ENCODE data around the gene SMPD3.

The SMPD3 gene

GRCh38 chr16:68362262-68362913, 85.9 kb downstream of the SMPD3 start:
- Histone ChIP-seq H3K9ac (ENCODE audit: low read depth, low read length) (no peak overlapping the region), H3K4me1 (ENCODE audit: control insufficient read depth, insufficient read depth, low read length) (peaks cover 4% of the 10 kb centered on the region), H3K4me3 (ENCODE audit: low read depth, low read length) (no peak overlapping the region), H3K9me3 (ENCODE audit: control insufficient read depth, insufficient read depth, low read length) (no peaks in the 10 kb centered on the region), H3K27me3 (ENCODE audit: control insufficient read depth, insufficient read depth, low read length) (no peaks in the 10 kb centered on the region), H3K36me3 (ENCODE audit: control insufficient read depth, insufficient read depth, low read length) (peaks cover 11% of the 10 kb centered on the region)

DNA sequence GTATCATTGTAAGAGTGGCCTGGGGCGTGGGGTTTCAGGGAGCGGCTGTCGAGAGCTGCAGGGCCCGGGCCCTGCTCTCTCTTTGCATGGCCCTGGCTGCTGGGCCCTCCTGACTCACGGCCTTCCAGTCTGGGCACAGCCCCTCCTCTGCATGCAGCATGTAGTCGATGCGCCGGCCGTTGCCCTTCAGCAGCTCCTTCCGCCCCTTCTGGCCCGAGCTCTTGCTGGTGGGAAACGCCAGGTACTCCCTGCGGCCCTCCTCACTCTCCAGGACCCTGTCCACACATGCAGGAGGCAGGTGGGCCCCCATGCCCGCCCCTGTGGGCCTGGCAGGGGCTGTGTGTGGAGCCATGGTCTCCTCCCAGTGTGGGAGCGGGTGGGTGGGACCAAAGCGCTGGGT, 86.8 kb downstream of the SMPD3 start:
- H3K4me1 ChIP-seq (ENCODE audit: control insufficient read depth, insufficient read depth, low read length) = peaks cover 4% of the 10 kb centered on the region
- H3K36me3 ChIP-seq (ENCODE audit: control insufficient read depth, insufficient read depth, low read length) = peaks cover 11% of the 10 kb centered on the region
- H3K4me3 ChIP-seq (ENCODE audit: low read depth, low read length) = no peak overlapping the region
- no peak overlapping the region for H3K9ac ChIP-seq (ENCODE audit: low read depth, low read length)
- no peaks in the 10 kb centered on the region for H3K9me3 ChIP-seq (ENCODE audit: control insufficient read depth, insufficient read depth, low read length)
- no peaks in the 10 kb centered on the region for H3K27me3 ChIP-seq (ENCODE audit: control insufficient read depth, insufficient read depth, low read length)

DNA sequence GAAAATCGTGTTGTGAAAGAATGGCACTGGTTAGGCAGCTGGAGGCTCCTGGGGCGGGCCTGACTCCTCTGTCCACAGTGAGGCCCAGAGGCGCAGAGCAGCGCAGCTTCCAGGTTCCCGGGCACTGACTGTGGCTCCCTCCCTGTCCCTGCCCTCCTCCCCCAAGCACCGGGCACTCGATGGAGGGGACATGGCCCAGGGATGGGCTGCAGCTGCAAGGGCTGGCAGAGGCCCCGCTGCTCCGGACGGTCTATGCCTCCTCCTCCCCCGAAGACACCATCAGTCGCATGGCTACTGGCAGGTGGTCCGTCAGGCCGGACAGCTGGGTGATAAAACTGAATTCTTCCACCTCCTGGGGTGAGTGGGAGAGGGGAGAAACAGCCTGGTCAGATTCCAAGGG, 87.4 kb downstream of the SMPD3 start:
- Histone ChIP-seq H3K36me3 (ENCODE audit: control insufficient read depth, insufficient read depth, low read length) (peaks cover 14% of the 10 kb centered on the region), H3K4me1 (ENCODE audit: control insufficient read depth, insufficient read depth, low read length) (peaks cover 4% of the 10 kb centered on the region), H3K27me3 (ENCODE audit: control insufficient read depth, insufficient read depth, low read length) (no peaks in the 10 kb centered on the region), H3K4me3 (ENCODE audit: low read depth, low read length) (no peak overlapping the region), H3K9ac (ENCODE audit: low read depth, low read length) (no peak overlapping the region), H3K9me3 (ENCODE audit: control insufficient read depth, insufficient read depth, low read length) (no peaks in the 10 kb centered on the region)

DNA sequence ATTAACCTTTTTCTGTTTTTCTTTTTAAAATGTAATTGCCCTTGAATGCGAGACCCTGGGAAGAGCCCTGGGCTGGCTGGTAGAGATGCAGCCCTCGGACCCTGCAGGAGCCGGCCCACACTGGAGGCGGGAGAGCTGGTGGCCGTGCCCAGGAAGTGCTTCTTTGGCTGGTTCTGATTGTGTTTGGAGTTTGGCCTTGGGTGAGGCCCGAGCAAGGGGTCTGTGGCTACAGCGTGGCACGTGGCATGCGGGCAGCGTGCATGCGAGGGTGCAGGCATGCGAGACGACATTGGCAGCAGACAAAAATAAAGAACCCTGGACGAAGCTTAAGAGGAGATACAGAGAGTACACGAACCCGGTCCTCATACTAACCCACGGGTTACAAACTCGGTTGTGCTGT, 87.8 kb downstream of the SMPD3 start:
- Histone ChIP-seq H3K36me3 (ENCODE audit: control insufficient read depth, insufficient read depth, low read length) (peaks cover 17% of the 10 kb centered on the region), H3K4me3 (ENCODE audit: low read depth, low read length) (no peak overlapping the region), H3K9ac (ENCODE audit: low read depth, low read length) (no peak overlapping the region), H3K4me1 (ENCODE audit: control insufficient read depth, insufficient read depth, low read length) (peaks cover 4% of the 10 kb centered on the region), H3K27me3 (ENCODE audit: control insufficient read depth, insufficient read depth, low read length) (no peaks in the 10 kb centered on the region), H3K9me3 (ENCODE audit: control insufficient read depth, insufficient read depth, low read length) (no peaks in the 10 kb centered on the region)

GRCh38 chr16:68359398-68360191, 88.7 kb downstream of the SMPD3 start:
- H3K4me3 ChIP-seq (ENCODE audit: low read depth, low read length) = no peak overlapping the region
- H3K9me3 ChIP-seq (ENCODE audit: control insufficient read depth, insufficient read depth, low read length) = no peaks in the 10 kb centered on the region
- no peak overlapping the region for H3K9ac ChIP-seq (ENCODE audit: low read depth, low read length)
- H3K36me3 ChIP-seq (ENCODE audit: control insufficient read depth, insufficient read depth, low read length) = peaks cover 25% of the 10 kb centered on the region
- H3K4me1 ChIP-seq (ENCODE audit: control insufficient read depth, insufficient read depth, low read length) = peaks cover 4% of the 10 kb centered on the region
- no peaks in the 10 kb centered on the region for H3K27me3 ChIP-seq (ENCODE audit: control insufficient read depth, insufficient read depth, low read length)

- no peak overlapping the region for H3K4me3 ChIP-seq (ENCODE audit: low read depth, low read length)
- peaks cover 32% of the 10 kb centered on the region for H3K36me3 ChIP-seq (ENCODE audit: control insufficient read depth, insufficient read depth, low read length)
- no peaks in the 10 kb centered on the region for H3K27me3 ChIP-seq (ENCODE audit: control insufficient read depth, insufficient read depth, low read length)
- H3K9me3 ChIP-seq (ENCODE audit: control insufficient read depth, insufficient read depth, low read length) = no peaks in the 10 kb centered on the region
- no peaks in the 10 kb centered on the region for H3K4me1 ChIP-seq (ENCODE audit: control insufficient read depth, insufficient read depth, low read length)
- H3K9ac ChIP-seq (ENCODE audit: low read depth, low read length) = no peak overlapping the region
Observed at GRCh38 chr16:68358951-68359350, 89.4 kb downstream of the SMPD3 start.

DNA sequence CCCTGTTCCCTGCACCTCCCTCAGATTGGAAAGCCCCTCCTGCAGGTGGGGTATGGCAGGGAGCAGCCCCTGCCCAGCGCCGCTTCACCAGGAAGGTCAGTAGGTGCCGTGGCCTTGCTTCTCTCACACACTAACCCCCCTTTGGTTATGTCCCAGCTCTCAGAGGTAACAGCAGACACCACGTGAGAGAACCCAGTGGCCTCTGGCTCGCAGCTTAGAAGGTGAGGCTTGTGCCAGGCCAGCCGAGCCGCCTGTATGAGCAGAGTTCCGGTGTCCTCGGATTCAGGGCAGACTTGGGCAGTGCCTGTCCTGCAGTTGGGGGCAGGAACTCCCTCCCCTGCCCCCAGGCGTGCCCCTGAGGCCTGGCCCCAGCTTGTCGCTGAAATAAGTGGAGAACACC, 90.4 kb downstream of the SMPD3 start:
- Histone ChIP-seq H3K36me3 (ENCODE audit: control insufficient read depth, insufficient read depth, low read length) (peaks cover 41% of the 10 kb centered on the region), H3K27me3 (ENCODE audit: control insufficient read depth, insufficient read depth, low read length) (no peaks in the 10 kb centered on the region), H3K4me3 (ENCODE audit: low read depth, low read length) (no peak overlapping the region), H3K9ac (ENCODE audit: low read depth, low read length) (no peak overlapping the region), H3K9me3 (ENCODE audit: control insufficient read depth, insufficient read depth, low read length) (no peaks in the 10 kb centered on the region), H3K4me1 (ENCODE audit: control insufficient read depth, insufficient read depth, low read length) (no peaks in the 10 kb centered on the region)

GRCh38 chr16:68357521-68357922, 90.8 kb downstream of the SMPD3 start:
- Histone ChIP-seq H3K36me3 (ENCODE audit: control insufficient read depth, insufficient read depth, low read length) (peaks cover 41% of the 10 kb centered on the region), H3K9ac (ENCODE audit: low read depth, low read length) (no peak overlapping the region), H3K9me3 (ENCODE audit: control insufficient read depth, insufficient read depth, low read length) (no peaks in the 10 kb centered on the region), H3K4me1 (ENCODE audit: control insufficient read depth, insufficient read depth, low read length) (no peaks in the 10 kb centered on the region), H3K4me3 (ENCODE audit: low read depth, low read length) (no peak overlapping the region), H3K27me3 (ENCODE audit: control insufficient read depth, insufficient read depth, low read length) (no peaks in the 10 kb centered on the region)

- Histone ChIP-seq H3K4me1 (ENCODE audit: control insufficient read depth, insufficient read depth, low read length) (no peaks in the 10 kb centered on the region), H3K9me3 (ENCODE audit: control insufficient read depth, insufficient read depth, low read length) (no peaks in the 10 kb centered on the region), H3K36me3 (ENCODE audit: control insufficient read depth, insufficient read depth, low read length) (peaks cover 45% of the 10 kb centered on the region), H3K9ac (ENCODE audit: low read depth, low read length) (no peak overlapping the region), H3K27me3 (ENCODE audit: control insufficient read depth, insufficient read depth, low read length) (no peaks in the 10 kb centered on the region), H3K4me3 (ENCODE audit: low read depth, low read length) (no peak overlapping the region)
Observed at GRCh38 chr16:68356919-68357286, 91.4 kb downstream of the SMPD3 start.

DNA sequence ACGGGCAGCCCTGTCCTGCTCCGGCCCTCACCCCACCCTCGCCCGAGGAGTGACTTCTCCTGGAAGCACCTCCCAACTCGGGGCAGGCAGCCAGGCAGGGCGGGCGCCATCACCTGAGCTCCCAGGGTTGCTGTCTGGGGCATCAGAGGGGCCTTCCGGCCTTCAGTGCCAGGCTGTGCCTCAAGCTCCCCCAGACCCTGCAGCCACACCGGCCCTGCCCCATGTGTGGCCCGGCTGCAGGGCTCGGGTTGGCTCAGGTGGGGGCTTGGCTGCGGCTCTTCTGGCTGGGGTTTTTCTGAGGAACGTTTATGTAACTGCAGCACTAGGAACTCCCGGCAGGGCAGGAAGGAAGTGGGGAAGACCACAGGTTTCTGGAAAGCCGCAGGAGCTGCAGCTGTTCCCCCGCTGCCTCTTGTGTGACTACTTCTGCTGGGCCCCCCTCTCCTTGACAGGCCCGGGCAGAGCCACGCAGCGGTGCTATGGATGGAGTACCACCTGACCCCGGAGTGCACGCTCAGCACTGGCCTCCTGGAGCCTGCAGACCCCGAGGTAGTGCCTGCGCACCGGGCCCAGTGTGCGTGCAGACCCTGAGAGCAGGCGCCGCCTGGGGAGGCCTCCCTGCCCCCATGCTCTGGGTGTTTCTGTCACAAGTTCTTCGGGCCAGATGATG, 91.9 kb downstream of the SMPD3 start:
- H3K27me3 ChIP-seq (ENCODE audit: control insufficient read depth, insufficient read depth, low read length) = no peaks in the 10 kb centered on the region
- H3K9me3 ChIP-seq (ENCODE audit: control insufficient read depth, insufficient read depth, low read length) = no peaks in the 10 kb centered on the region
- H3K4me3 ChIP-seq (ENCODE audit: low read depth, low read length) = no peak overlapping the region
- H3K36me3 ChIP-seq (ENCODE audit: control insufficient read depth, insufficient read depth, low read length) = peaks cover 50% of the 10 kb centered on the region
- no peak overlapping the region for H3K9ac ChIP-seq (ENCODE audit: low read depth, low read length)
- no peaks in the 10 kb centered on the region for H3K4me1 ChIP-seq (ENCODE audit: control insufficient read depth, insufficient read depth, low read length)

GRCh38 chr16:68355447-68356248, 92.7 kb downstream of the SMPD3 start:
- no peaks in the 10 kb centered on the region for H3K4me1 ChIP-seq (ENCODE audit: control insufficient read depth, insufficient read depth, low read length)
- no peaks in the 10 kb centered on the region for H3K27me3 ChIP-seq (ENCODE audit: control insufficient read depth, insufficient read depth, low read length)
- no peak overlapping the region for H3K4me3 ChIP-seq (ENCODE audit: low read depth, low read length)
- H3K36me3 ChIP-seq (ENCODE audit: control insufficient read depth, insufficient read depth, low read length) = peaks cover 55% of the 10 kb centered on the region
- no peaks in the 10 kb centered on the region for H3K9me3 ChIP-seq (ENCODE audit: control insufficient read depth, insufficient read depth, low read length)
- no peak overlapping the region for H3K9ac ChIP-seq (ENCODE audit: low read depth, low read length)
